Testis (tissue), 3 donors: ENCODE measurements around the gene NOXO1. TPM values are rescaled to one million over a fixed set of nuclear protein-coding genes. Genes with fewer than 3 reads are reported as not detected.

ENCODE experiments used
- DNase-seq: peaks from one replicate; pipeline ENCODE4 v3.0.0-alpha.2; 2019
- H3K27ac ChIP-seq, 2 donors: fragments of 200-600 bp; sonication (generic); one replicate each; pipeline ENCODE4 v1.5.1; 2019
- H3K27me3 ChIP-seq: fragments of 200-600 bp; sonication (generic); one replicate; pipeline ENCODE4 v1.5.1; 2019
- H3K36me3 ChIP-seq: fragments of 200-600 bp; sonication (generic); one replicate; pipeline ENCODE4 v1.5.1; 2017; ENCODE audit warnings: low read depth; ENCODE audit errors: missing control alignments
- H3K4me1 ChIP-seq: fragments of 200-600 bp; sonication (generic); one replicate; pipeline ENCODE4 v1.5.1; 2019
- H3K4me3 ChIP-seq, 2 donors: fragments of 200-600 bp; sonication (generic); one replicate each; pipeline ENCODE4 v1.5.1; 2017 to 2019
- H3K9me3 ChIP-seq: fragments of 200-600 bp; sonication (generic); one replicate; pipeline ENCODE4 v1.5.1; 2017
- POLR2A ChIP-seq: fragments of 450-650 bp; IDR thresholded peaks from one replicate; pipeline ENCODE4 v1.6.1; 2017; ENCODE audit warnings: antibody characterized with exemption, mild to moderate bottlenecking, moderate library complexity
- WGBS, 2 donors: methylation state at CpG; one replicate each; pipeline ENCODE4 v1.1.5; 2018; 5-methylcytosine and 5-hydroxymethylcytosine counted together
- intact Hi-C: fragments of 100-400 bp; cut with DNase I; formaldehyde crosslinking; loops from one replicate; pipeline ENCODE4 v1.15.1; 2023; ENCODE audit warnings: low total_unique reads
- polyA plus RNA-seq: library from polyadenylated mRNA; stranded (reverse); fragments of 350-450 nt; fragmentation: Illumina TruSeq; extraction: RNeasy Lipid Tissue Mini Kit (QIAGEN cat#74804); gene quantifications from one replicate; pipeline ENCODE4 v1.2.3, GENCODE V29; 2014; ENCODE audit warnings: low read depth, low replicate concordance; ENCODE audit not compliant: insufficient read depth
- total RNA-seq, 2 donors: library from RNA; depleted of rRNA; stranded (reverse); fragments of >200 nt; gene quantifications; one replicate each; pipeline ENCODE4 v1.2.3, GENCODE V29; 2016
- TF ChIP-seq, protein P1 (sequence below), 3 experiments: fragments of 450-650 bp in 2 of 3; fragments of 200-600 bp in 1 of 3; sonication (generic) in 1 of 3; IDR thresholded peaks; one replicate each; pipeline ENCODE4 v1.5.1; 2016 to 2019; ENCODE audit warnings: antibody characterized with exemption in 3 of 3, mild to moderate bottlenecking in 2 of 3, moderate library complexity in 1 of 3

The NOXO1 gene
- total and polyA plus RNA-seq, 3 donors from 2014 or later: 3.7 to 7.6 (median 4.8) TPM

DNA sequence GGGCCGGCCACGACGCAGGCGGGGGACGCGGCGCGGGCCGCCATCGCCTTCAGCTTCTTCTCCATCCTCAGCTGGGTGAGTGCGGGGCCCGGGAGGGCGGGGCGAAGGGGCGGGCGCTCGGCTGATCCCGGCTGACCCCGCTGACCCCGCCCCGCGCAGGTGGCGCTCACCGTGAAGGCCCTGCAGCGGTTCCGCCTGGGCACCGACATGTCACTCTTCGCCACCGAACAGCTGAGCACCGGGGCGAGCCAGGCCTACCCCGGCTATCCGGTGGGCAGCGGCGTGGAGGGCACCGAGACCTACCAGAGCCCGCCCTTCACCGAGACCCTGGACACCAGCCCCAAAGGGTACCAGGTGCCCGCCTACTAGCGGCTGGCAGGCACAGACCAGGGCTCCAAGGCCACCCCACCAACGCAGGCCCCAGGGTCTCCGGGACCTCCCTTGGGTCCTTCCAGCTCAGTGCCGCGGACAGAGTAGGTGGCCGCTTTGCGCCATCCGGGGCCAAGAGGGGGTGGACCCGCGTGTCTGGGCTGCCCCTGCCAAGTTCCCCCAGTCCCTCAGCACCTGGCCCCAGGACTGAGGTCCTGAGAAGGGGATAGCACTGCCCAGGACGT is 11.5 kb upstream of the NOXO1 start:
- peak overlapping the region; percentile 26 to 46 for H3K4me3 ChIP-seq
- intact Hi-C loops: no loop called here
- no peaks in the 10 kb centered on the region for H3K9me3 ChIP-seq
- peaks cover 13% of the 10 kb centered on the region for H3K4me1 ChIP-seq
- no peak for DNase-seq
- H3K36me3 ChIP-seq: no peaks in the 10 kb centered on the region
- WGBS, 2 donors: 40 to 54% methylated on average over 1 to 34 of the region's 50 CpGs
- H3K27me3 ChIP-seq: no peaks in the 10 kb centered on the region
- TF ChIP-seq, protein P1, sequence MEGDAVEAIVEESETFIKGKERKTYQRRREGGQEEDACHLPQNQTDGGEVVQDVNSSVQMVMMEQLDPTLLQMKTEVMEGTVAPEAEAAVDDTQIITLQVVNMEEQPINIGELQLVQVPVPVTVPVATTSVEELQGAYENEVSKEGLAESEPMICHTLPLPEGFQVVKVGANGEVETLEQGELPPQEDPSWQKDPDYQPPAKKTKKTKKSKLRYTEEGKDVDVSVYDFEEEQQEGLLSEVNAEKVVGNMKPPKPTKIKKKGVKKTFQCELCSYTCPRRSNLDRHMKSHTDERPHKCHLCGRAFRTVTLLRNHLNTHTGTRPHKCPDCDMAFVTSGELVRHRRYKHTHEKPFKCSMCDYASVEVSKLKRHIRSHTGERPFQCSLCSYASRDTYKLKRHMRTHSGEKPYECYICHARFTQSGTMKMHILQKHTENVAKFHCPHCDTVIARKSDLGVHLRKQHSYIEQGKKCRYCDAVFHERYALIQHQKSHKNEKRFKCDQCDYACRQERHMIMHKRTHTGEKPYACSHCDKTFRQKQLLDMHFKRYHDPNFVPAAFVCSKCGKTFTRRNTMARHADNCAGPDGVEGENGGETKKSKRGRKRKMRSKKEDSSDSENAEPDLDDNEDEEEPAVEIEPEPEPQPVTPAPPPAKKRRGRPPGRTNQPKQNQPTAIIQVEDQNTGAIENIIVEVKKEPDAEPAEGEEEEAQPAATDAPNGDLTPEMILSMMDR (IDR thresholded peaks at IDR 0.05): no peak
- TF ChIP-seq POLR2A: no peak
- H3K27ac ChIP-seq: no peak overlapping the region

DNA sequence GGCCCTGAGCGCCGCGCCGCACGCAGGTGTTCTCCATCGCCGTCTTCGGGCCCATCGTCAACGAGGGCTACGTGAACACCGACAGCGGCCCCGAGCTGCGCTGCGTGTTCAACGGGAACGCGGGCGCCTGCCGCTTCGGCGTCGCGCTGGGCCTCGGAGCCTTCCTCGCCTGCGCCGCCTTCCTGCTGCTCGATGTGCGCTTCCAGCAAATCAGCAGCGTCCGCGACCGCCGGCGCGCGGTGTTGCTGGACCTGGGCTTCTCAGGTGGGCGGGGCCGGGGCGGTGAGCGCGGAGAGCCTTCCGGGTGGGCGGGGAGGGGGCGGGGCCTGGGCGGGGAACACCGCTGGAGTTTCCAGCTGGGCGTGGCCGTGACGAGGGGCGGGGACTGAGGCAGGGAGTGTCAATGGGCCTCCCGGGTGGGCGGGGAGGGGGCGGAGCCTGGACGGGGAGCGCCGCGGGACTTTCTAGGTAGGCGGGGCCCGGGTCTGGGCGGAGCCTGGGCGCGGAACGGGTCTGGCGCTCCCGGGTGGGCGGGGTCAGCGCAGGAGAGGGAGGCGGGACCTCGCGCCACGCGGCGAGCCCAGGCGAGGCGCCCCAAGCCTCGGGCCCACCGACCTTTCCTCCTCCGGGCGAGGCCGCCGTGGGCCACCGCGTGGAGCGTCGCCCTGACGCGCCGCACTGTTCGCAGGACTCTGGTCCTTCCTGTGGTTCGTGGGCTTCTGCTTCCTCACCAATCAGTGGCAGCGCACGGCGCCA is 10.9 kb upstream of the NOXO1 start:
- Histone ChIP-seq H3K27ac (no peak overlapping the region), H3K9me3 (no peaks in the 10 kb centered on the region), H3K4me3 (peak overlapping the region; percentile 26 to 46), H3K27me3 (no peaks in the 10 kb centered on the region), H3K4me1 (peaks cover 13% of the 10 kb centered on the region), H3K36me3 (no peaks in the 10 kb centered on the region)
- intact Hi-C loops: no loop called here
- no peak for TF ChIP-seq POLR2A
- TF ChIP-seq, protein P1 (IDR thresholded peaks at IDR 0.05): no peak
- 2 to 3% methylated on average over 9 to 85 of the region's 96 CpGs for WGBS, 2 donors
- DNase-seq: peak; percentile 95

DNA sequence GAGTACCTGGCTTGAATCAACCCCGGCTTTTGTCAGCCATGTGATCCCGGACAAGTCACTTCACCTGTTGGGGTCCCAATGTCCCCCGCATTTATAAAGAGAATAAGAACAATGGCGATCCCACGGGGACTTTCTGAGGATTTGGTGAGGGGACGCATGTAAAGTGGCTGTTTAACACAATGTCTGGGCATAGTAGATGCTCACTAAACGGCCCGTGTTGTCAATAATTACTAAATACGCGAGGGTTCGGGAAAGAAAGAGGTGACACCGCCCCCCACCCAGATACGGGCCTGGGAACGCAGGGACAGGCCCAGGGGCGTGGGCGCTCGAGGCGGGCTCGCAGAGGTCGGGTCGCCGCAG is 10.3 kb upstream of the NOXO1 start:
- no peaks in the 10 kb centered on the region for H3K27me3 ChIP-seq
- H3K4me1 ChIP-seq: peaks cover 13% of the 10 kb centered on the region
- TF ChIP-seq, protein P1 (IDR thresholded peaks at IDR 0.05): no peak
- TF ChIP-seq POLR2A: no peak
- H3K4me3 ChIP-seq: peak overlapping the region; percentile 16 to 46
- no peaks in the 10 kb centered on the region for H3K36me3 ChIP-seq
- no peaks in the 10 kb centered on the region for H3K9me3 ChIP-seq
- intact Hi-C loops: no loop called here
- no peak for DNase-seq
- H3K27ac ChIP-seq: no peak overlapping the region
- 15 to 16% methylated on average over 14 to 22 of the region's 22 CpGs for WGBS, 2 donors

GRCh38 chr16:1991135-1991551 is 9.9 kb upstream of the NOXO1 start:
- H3K4me3 ChIP-seq: peak overlapping the region in 1 of 2 donors; percentile 52
- no peaks in the 10 kb centered on the region for H3K36me3 ChIP-seq
- H3K27ac ChIP-seq: no peak overlapping the region
- DNase-seq: no peak
- intact Hi-C loops: no loop called here
- no peaks in the 10 kb centered on the region for H3K9me3 ChIP-seq
- H3K4me1 ChIP-seq: peaks cover 13% of the 10 kb centered on the region
- 6 to 11% methylated on average over 14 to 18 of the region's 18 CpGs for WGBS, 2 donors
- H3K27me3 ChIP-seq: no peaks in the 10 kb centered on the region
- TF ChIP-seq, protein P1 (IDR thresholded peaks at IDR 0.05): no peak
- no peak for TF ChIP-seq POLR2A
